NOMO-1 (cell line): ENCODE results near the gene LIMK2.
"Not testable (repeated sequence)": the region's sequence is repeated elsewhere in the genome, so short reads cannot be mapped to it uniquely, and the experiment has no call there.

Source experiments
- DNase-seq, 2 experiments: peaks; one replicate each; lab custom pipeline; 2025; ENCODE audit not compliant: unreplicated experiment in 2 of 2; lab: John Stamatoyannopoulos, UW

The LIMK2 gene

GRCh38 chr22:31211862-31212730 lies at the start of gene LIMK2:
LIMK2 (plus strand) TSS chr22:31212298; CDS start chr22:31212409, 111 bp downstream.
- peak; percentile 91 to 98 for DNase-seq

- no peak for DNase-seq
Observed at GRCh38 chr22:31170971-31171370, 41.1 kb upstream of the LIMK2 start.

- DNase-seq = peak; percentile 36 to 70
Observed at GRCh38 chr22:31171734-31172133, 40.4 kb upstream of the LIMK2 start.

- no peak for DNase-seq
Observed at GRCh38 chr22:31173386-31174145, 38.5 kb upstream of the LIMK2 start.

GRCh38 chr22:31176923-31177322 lies 35.2 kb upstream of the LIMK2 start:
- no peak for DNase-seq

GRCh38 chr22:31177420-31178162 lies 34.5 kb upstream of the LIMK2 start:
- DNase-seq = no peak

- DNase-seq = no peak
Observed at GRCh38 chr22:31178859-31179258, 33.2 kb upstream of the LIMK2 start.

- no peak for DNase-seq
Observed at GRCh38 chr22:31179345-31179744, 32.8 kb upstream of the LIMK2 start.

GRCh38 chr22:31184015-31184414 lies 28.1 kb upstream of the LIMK2 start:
- DNase-seq = no peak

- no peak for DNase-seq
Observed at GRCh38 chr22:31185056-31185455, 27.0 kb upstream of the LIMK2 start.

GRCh38 chr22:31187627-31188026 lies 24.5 kb upstream of the LIMK2 start:
- DNase-seq = no peak

- no peak for DNase-seq
Observed at GRCh38 chr22:31192513-31192912, 19.6 kb upstream of the LIMK2 start.

- DNase-seq = no peak
Observed at GRCh38 chr22:31193092-31193491, 19.0 kb upstream of the LIMK2 start.

GRCh38 chr22:31194681-31195080 lies 17.4 kb upstream of the LIMK2 start:
- DNase-seq = not testable (repeated sequence)

GRCh38 chr22:31199187-31199586 lies 12.9 kb upstream of the LIMK2 start:
- no peak for DNase-seq

GRCh38 chr22:31204352-31204984 lies 7.6 kb upstream of the LIMK2 start:
- DNase-seq = not testable (repeated sequence)

- DNase-seq = not testable (repeated sequence)
Observed at GRCh38 chr22:31205059-31205458, 7.0 kb upstream of the LIMK2 start.

- not testable (repeated sequence) for DNase-seq
Observed at GRCh38 chr22:31206460-31206859, 5.6 kb upstream of the LIMK2 start.

GRCh38 chr22:31206896-31207687 lies 5.0 kb upstream of the LIMK2 start:
- DNase-seq = no peak
